Testis (tissue), 2 donors: ENCODE results near the gene TTC39A.

Experiments
- CTCF ChIP-seq, 3 experiments: fragments of 450-650 bp in 2 of 3; fragments of 200-600 bp in 1 of 3; sonication (generic) in 1 of 3; IDR thresholded peaks; one replicate each; pipeline ENCODE4 v1.5.1; 2016 to 2019; ENCODE audit warnings: antibody characterized with exemption in 3 of 3, mild to moderate bottlenecking in 2 of 3, moderate library complexity in 1 of 3
- POLR2A ChIP-seq: fragments of 450-650 bp; IDR thresholded peaks from one replicate; pipeline ENCODE4 v1.6.1; 2017; ENCODE audit warnings: antibody characterized with exemption, mild to moderate bottlenecking, moderate library complexity

DNA sequence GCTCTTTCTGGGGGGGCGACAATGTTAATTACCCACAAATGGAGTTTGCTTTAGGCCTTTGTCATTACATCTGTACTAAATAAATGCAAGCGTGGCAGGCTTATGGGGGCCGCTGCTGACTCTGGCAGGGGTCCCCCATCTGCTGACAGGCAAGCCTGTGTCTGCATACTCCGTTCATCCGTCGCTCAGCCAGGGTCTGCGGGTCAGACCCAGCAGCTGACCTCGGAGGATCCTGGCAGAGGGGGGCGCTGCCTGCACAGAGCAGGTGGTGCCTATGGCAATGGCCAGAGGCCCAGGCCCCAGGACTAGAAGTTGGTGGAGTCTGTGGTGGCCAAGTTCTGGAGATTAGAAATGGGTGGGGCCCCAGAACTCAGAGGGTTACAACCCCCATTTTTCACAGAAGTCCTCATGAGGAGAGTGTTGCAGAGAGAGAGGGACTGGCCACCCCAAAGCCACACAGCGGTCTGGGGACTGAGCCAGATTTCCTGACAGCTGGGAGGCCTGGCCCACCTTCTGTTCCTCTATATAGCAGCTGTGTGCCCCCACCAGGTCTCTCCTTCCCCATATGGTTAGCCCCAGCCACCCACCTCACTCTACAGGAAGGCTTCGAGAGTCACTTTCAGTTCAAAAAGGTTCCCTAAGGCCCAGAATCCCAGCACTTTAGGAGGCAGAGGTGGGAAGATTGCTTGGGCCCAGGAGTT lies 31.0 kb downstream of the TTC39A start:
- TF ChIP-seq CTCF (IDR thresholded peaks at IDR 0.05) = no peak
- TF ChIP-seq POLR2A = no peak
